Psoas muscle (tissue), 8 donors: ENCODE results near the gene LMX1A. TPM values are rescaled to one million over a fixed set of nuclear protein-coding genes. Genes with fewer than 3 reads are reported as not detected.

Experiments
- ATAC-seq, 4 donors: fragments of 200-7000 bp; cut with Tn5 transposase; one replicate each; pipeline ENCODE4 v1.9.1; 2020; ENCODE audit warnings: moderate library complexity in 3 of 4, mild to moderate bottlenecking in 2 of 4
- DNase-seq, 2 donors: peaks; one replicate each; pipeline ENCODE4 v3.0.0-alpha.2; 2020
- H3K27ac ChIP-seq: fragments of 200-600 bp; one replicate; pipeline ENCODE4 v1.8.0; 2022
- H3K27me3 ChIP-seq, 3 donors: fragments of 200-600 bp in 1 of 3; one replicate each; pipeline versions ENCODE4 v1.6.1 to v1.8.0; 2013 to 2022; ENCODE audit warnings: low read length in 2 of 3, mild to moderate bottlenecking in 2 of 3, moderate library complexity in 1 of 3; ENCODE audit not compliant: insufficient read depth in 3 of 3
- H3K36me3 ChIP-seq, 2 donors: fragments of 200-600 bp in 1 of 2; one replicate each; pipeline versions ENCODE4 v1.6.1 to v1.8.0; 2013 to 2022; ENCODE audit warnings: low read depth in 1 of 2, mild to moderate bottlenecking in 1 of 2, moderate library complexity in 1 of 2; ENCODE audit not compliant: insufficient read depth in 1 of 2
- H3K4me1 ChIP-seq: fragments of 200-600 bp; one replicate; pipeline ENCODE4 v1.8.0; 2022
- H3K4me3 ChIP-seq: fragments of 200-600 bp; one replicate; pipeline ENCODE4 v1.8.0; 2022; ENCODE audit warnings: mild to moderate bottlenecking
- H3K9me3 ChIP-seq: fragments of 200-600 bp; one replicate; pipeline ENCODE4 v1.8.0; 2022
- CTCF ChIP-seq: fragments of 200-600 bp; IDR thresholded peaks from one replicate; pipeline ENCODE4 v1.8.0; 2022; ENCODE audit warnings: antibody characterized with exemption
- WGBS, 3 donors: extraction: QIAGEN DNeasy Blood & Tissue Kit; methylation state at CpG; one replicate each; pipeline versions ENCODE4 v1.1.6 to v1.1.7; 2013; 5-methylcytosine and 5-hydroxymethylcytosine counted together
- intact Hi-C, 2 donors: fragments of 100-400 bp; cut with DNase I; formaldehyde crosslinking; loops; one replicate each; pipeline versions ENCODE4 v1.11.0 to v1.14.2; 2022
- polyA plus RNA-seq, 3 donors: library from polyadenylated mRNA; stranded (reverse); fragments of 200-250 nt; gene quantifications; one replicate each; pipeline ENCODE4 v1.2.3, GENCODE V29; 2013
- total RNA-seq, 4 donors: library from RNA; stranded (reverse); fragmentation: NEBNext Ultra II Directional in 2 of 4; extraction: Animal tissue kit (Norgen Biotek cat#: 25700) in 2 of 4; gene quantifications; one replicate each; pipeline versions ENCODE4 v1.2.1 to v1.2.4, GENCODE V29; 2021 to 2023
- donor health status: healthy with polysubstance abuse.
- donor health status: DM: no; HTN: no; CAD: no; lungs with moderate emphysema.
- donor health status: Bipolar disorder and iron deficiency.
- donor health status: healthy.
- donor health status: DM: yes; HTN: yes; CAD: no.
- donor health status: DM: no; HTN: no; CAD: no.
- donor health status: DM: no; HTN: no; CAD: no.
- donor health status: DM: yes; HTN: yes; CAD: no.

The LMX1A gene
- total and polyA plus RNA-seq, 7 donors, result 0.04 to 0.36 (median 0.16) TPM; not detected in 3

- Histone ChIP-seq H3K4me3 (no peak overlapping the region), H3K4me1 (peaks cover 29% of the 10 kb centered on the region), H3K9me3 (no peaks in the 10 kb centered on the region), H3K27ac (no peak overlapping the region), H3K36me3 (no peaks in the 10 kb centered on the region), H3K27me3 (no peaks in the 10 kb centered on the region)
- no peak for TF ChIP-seq CTCF
- intact Hi-C loops, result loop anchor here in 1 of 2 donors (5.0 kb wide), 1 partner anchor 90 kb away; no protein-coding TSS in a partner anchor
- ATAC-seq (no peak), DNase-seq (no peak)
- 67 to 72% (median 69%) methylated on average over 4 of the region's 4 CpGs for WGBS, 3 donors
Observed at GRCh38 chr1:165241952-165242351, 114.6 kb downstream of the LMX1A start.

GRCh38 chr1:165241321-165241720 lies 115.2 kb downstream of the LMX1A start:
- DNase-seq, result no peak
- Histone ChIP-seq H3K36me3 (no peaks in the 10 kb centered on the region), H3K9me3 (no peaks in the 10 kb centered on the region), H3K27ac (no peak overlapping the region), H3K4me3 (no peak overlapping the region), H3K4me1 (peaks cover 29% of the 10 kb centered on the region), H3K27me3 (no peaks in the 10 kb centered on the region)
- no peak for TF ChIP-seq CTCF
- intact Hi-C loops, result loop anchor here in 1 of 2 donors (5.0 kb wide), 1 partner anchor 89 kb away; no protein-coding TSS in a partner anchor
- WGBS, 3 donors, result 87 to 91% (median 89%) methylated on average over 2 of the region's 2 CpGs
- ATAC-seq, result no peak

GRCh38 chr1:165240492-165240891 lies 116.0 kb downstream of the LMX1A start:
- peak overlapping the region; percentile 83 for H3K27ac ChIP-seq
- 17 to 32% (median 18%) methylated on average over 4 of the region's 4 CpGs for WGBS, 3 donors
- no peak for TF ChIP-seq CTCF
- H3K9me3 ChIP-seq, result no peaks in the 10 kb centered on the region
- ATAC-seq (peak; percentile 79 to 94 (median 92)), DNase-seq (no peak)
- H3K4me3 ChIP-seq, result peak overlapping the region; percentile 30
- intact Hi-C loops, result loop anchor here in 1 of 2 donors (5.0 kb wide), 1 partner anchor 88 kb away; no protein-coding TSS in a partner anchor
- H3K27me3 ChIP-seq, result no peaks in the 10 kb centered on the region
- peaks cover 29% of the 10 kb centered on the region for H3K4me1 ChIP-seq
- no peaks in the 10 kb centered on the region for H3K36me3 ChIP-seq

- H3K4me3 ChIP-seq, result peak overlapping the region; percentile 30
- ATAC-seq, result peak in 3 of 4 donors; percentile 59 to 86 (median 78)
- intact Hi-C loops, result loop anchor here in 1 of 2 donors (5.0 kb wide), 1 partner anchor 88 kb away; no protein-coding TSS in a partner anchor
- no peak for TF ChIP-seq CTCF
- no peaks in the 10 kb centered on the region for H3K36me3 ChIP-seq
- peak overlapping the region; percentile 83 for H3K27ac ChIP-seq
- peaks cover 29% of the 10 kb centered on the region for H3K4me1 ChIP-seq
- DNase-seq, result no peak
- WGBS, 3 donors, result 11 to 21% (median 19%) methylated on average over 2 of the region's 2 CpGs
- no peaks in the 10 kb centered on the region for H3K27me3 ChIP-seq
- no peaks in the 10 kb centered on the region for H3K9me3 ChIP-seq
Observed at GRCh38 chr1:165239873-165240272, 116.6 kb downstream of the LMX1A start.
